GM12801 (cell line): ENCODE data around the gene NKAPD1.

Experiments used
- CTCF ChIP-seq: IDR thresholded peaks from one replicate; pipeline ENCODE4 v1.5.1; 2011; ENCODE audit warnings: control low read depth; ENCODE audit not compliant: insufficient read length; ENCODE audit errors: extremely low read depth

NKAPD1 gene

DNA sequence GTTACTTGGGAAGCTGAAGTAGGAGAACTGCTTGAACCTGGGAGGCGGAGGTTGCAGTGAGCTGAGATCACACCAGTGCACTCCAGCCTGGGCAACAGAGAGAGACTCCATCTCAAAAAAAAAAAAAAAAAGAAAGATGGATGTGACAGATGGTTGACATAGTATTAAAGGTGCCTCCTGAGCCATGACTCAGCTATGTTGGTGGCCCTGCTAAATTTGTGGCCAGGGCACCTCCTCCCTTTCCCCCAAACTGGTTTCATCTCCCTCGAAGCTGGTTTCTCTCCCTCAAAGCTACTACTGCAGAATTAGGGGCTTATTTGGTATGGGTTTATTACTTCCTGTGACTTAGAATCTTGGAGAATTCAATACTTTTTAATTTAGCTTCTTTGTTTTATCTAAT, 44.1 kb downstream of the NKAPD1 start:
- TF ChIP-seq CTCF: no peak

GRCh38 chr11:112121981-112122615, 48.0 kb downstream of the NKAPD1 start:
- no peak for TF ChIP-seq CTCF

- no peak for TF ChIP-seq CTCF
Observed at GRCh38 chr11:112123129-112123528, 49.0 kb downstream of the NKAPD1 start.

DNA sequence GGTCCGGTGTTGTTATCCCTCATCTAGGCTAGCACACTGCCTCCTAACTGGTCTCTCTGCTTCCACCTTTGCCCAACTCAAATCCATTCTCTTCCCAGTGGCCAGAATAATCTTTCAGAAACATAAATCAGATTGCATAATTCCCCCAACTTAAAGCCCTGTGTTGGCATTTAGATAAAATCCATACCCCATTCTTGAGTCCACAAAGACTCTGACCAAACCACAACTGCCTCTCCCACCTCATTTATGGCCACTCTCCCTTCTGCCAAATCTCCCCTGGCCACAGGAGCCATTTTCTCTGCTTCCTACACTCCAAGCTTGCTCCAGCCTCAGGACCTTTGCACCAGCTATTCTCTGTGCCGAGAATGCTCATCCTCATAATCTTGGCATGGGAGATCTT, 53.0 kb downstream of the NKAPD1 start:
- TF ChIP-seq CTCF: no peak

GRCh38 chr11:112128483-112129121, 54.5 kb downstream of the NKAPD1 start:
- TF ChIP-seq CTCF: no peak

GRCh38 chr11:112129656-112130055, 55.6 kb downstream of the NKAPD1 start:
- no peak for TF ChIP-seq CTCF

DNA sequence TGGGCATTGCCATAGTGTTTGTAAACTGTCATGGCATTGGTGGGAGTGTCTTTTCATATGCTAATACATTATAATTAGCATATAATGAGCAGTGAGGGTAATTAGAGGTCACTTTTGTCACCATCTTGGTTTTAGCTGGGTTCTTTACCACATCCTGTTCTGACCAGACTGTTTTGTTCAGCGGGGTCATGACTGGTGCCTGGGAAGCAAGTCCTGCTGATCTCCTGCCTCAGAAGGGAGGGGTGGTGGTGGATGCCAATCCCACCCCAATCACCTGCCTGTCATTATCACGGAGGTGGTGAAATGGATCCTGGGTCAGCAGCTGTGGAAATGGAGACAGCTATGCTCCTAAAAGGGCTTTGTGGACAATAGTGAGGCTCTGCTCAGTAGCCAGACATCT, 58.6 kb downstream of the NKAPD1 start:
- no peak for TF ChIP-seq CTCF
